IMR-90 (cell line): ENCODE data around the gene MRPL21. TPM values are rescaled to one million over a fixed set of nuclear protein-coding genes. Genes with fewer than 3 reads are reported as not detected.

Experiments
- ATAC-seq: fragments of 200-7000 bp; cut with Tn5 transposase; 2 replicates; pipeline ENCODE4 v1.9.1; 2020; ENCODE audit warnings: low read depth, mild to moderate bottlenecking, moderate library complexity
- BruUV-seq: library from RNA; stranded (reverse); fragments of 400-500 nt; replicated peaks from 2 replicates; lab custom pipeline; 2021; lab: Mats Ljungman, UMichigan
- CTCF ChIA-PET: fragments of 300-600 bp; formaldehyde crosslinking; extraction: SDS; loops from one replicate; lab custom pipeline; 2021; ENCODE audit warnings: antibody characterized with exemption; lab: Yijun Ruan, JAX
- POLR2A ChIA-PET: fragments of 300-600 bp; sonication (Branson Sonifier 250); formaldehyde crosslinking; loops from one replicate; lab custom pipeline; 2022; ENCODE audit warnings: antibody characterized with exemption; ENCODE audit not compliant: unreplicated experiment; lab: Charles Lee
- DNase-seq: peaks from one replicate; pipeline ENCODE4 v3.0.0; 2013
- H2AFZ ChIP-seq: replicated peaks from 2 replicates; pipeline ENCODE3; 2013; ENCODE audit warnings: low read length, mild to moderate bottlenecking; ENCODE audit not compliant: poor library complexity
- H2AK5ac ChIP-seq: 2 replicates; pipeline ENCODE4 v1.6.1; 2013; ENCODE audit warnings: low read depth, low read length, inconsistent platforms
- H2AK9ac ChIP-seq: replicated peaks from 2 replicates; pipeline ENCODE3; 2013; ENCODE audit warnings: mild to moderate bottlenecking, low read depth, low read length, moderate library complexity; ENCODE audit not compliant: poor library complexity
- H2BK120ac ChIP-seq: 2 replicates; pipeline ENCODE4 v1.6.1; 2013; ENCODE audit warnings: low read depth, low read length, inconsistent platforms
- H2BK15ac ChIP-seq: 3 replicates; pipeline ENCODE4 v1.6.1; 2013; ENCODE audit warnings: low read depth, low read length, inconsistent platforms
- H2BK20ac ChIP-seq: 2 replicates; pipeline ENCODE4 v1.6.1; 2013; ENCODE audit warnings: low read depth, mild to moderate bottlenecking, inconsistent platforms, low read length, moderate library complexity
- H2BK5ac ChIP-seq: 2 replicates; pipeline ENCODE4 v1.6.1; 2013; ENCODE audit warnings: mild to moderate bottlenecking, low read depth, low read length, inconsistent platforms; ENCODE audit not compliant: poor library complexity, severe bottlenecking
- H3K14ac ChIP-seq: replicated peaks from 2 replicates; pipeline ENCODE4 v1.6.1; 2013; ENCODE audit warnings: low read depth, low read length, inconsistent platforms
- H3K18ac ChIP-seq: 2 replicates; pipeline ENCODE4 v1.6.1; 2013; ENCODE audit warnings: low read depth, low read length, control low read depth
- H3K23ac ChIP-seq: 2 replicates; pipeline ENCODE4 v1.6.1; 2013; ENCODE audit warnings: low read depth, low read length, inconsistent platforms
- H3K27ac ChIP-seq: 2 replicates; pipeline ENCODE4 v1.5.1; 2013; ENCODE audit warnings: mild to moderate bottlenecking, control low read depth, low read length; ENCODE audit not compliant: insufficient read depth
- H3K27me3 ChIP-seq: 2 replicates; pipeline ENCODE4 v1.6.1; 2013; ENCODE audit warnings: low read length; ENCODE audit not compliant: control insufficient read depth, insufficient read depth
- H3K36me3 ChIP-seq: 2 replicates; pipeline ENCODE4 v1.6.1; 2013; ENCODE audit warnings: low read length, mixed read lengths; ENCODE audit not compliant: control insufficient read depth, insufficient read depth
- H3K4ac ChIP-seq: 2 replicates; pipeline ENCODE4 v1.6.1; 2013; ENCODE audit warnings: low read depth, low read length, inconsistent platforms
- H3K4me1 ChIP-seq: 2 replicates; pipeline ENCODE4 v1.6.1; 2013; ENCODE audit warnings: low read length, mixed read lengths; ENCODE audit not compliant: control insufficient read depth, insufficient read depth
- H3K4me2 ChIP-seq: 2 replicates; pipeline ENCODE4 v1.6.1; 2013; ENCODE audit warnings: low read depth, mild to moderate bottlenecking, control low read depth, low read length, moderate library complexity
- H3K4me3 ChIP-seq: 2 replicates; pipeline ENCODE4 v1.5.1; 2013; ENCODE audit warnings: low read depth, mild to moderate bottlenecking, control low read depth, low read length, moderate library complexity; ENCODE audit not compliant: insufficient read depth
- H3K56ac ChIP-seq: 2 replicates; pipeline ENCODE4 v1.6.1; 2013; ENCODE audit warnings: low read length, inconsistent platforms; ENCODE audit not compliant: insufficient read depth; ENCODE audit errors: extremely low read depth
- H3K79me1 ChIP-seq, 2 experiments: 2 replicates each; pipeline ENCODE4 v1.6.1; 2013; ENCODE audit warnings: low read length in 2 of 2, inconsistent platforms in 1 of 2, low read depth in 1 of 2
- H3K9ac ChIP-seq: 2 replicates; pipeline ENCODE4 v1.6.1; 2013; ENCODE audit warnings: low read depth, low read length, control low read depth
- H3K9me1 ChIP-seq: 2 replicates; pipeline ENCODE4 v1.6.1; 2013; ENCODE audit warnings: low read length, inconsistent platforms; ENCODE audit not compliant: insufficient read depth
- H3K9me3 ChIP-seq: 2 replicates; pipeline ENCODE4 v1.6.1; 2013; ENCODE audit warnings: low read length; ENCODE audit not compliant: control insufficient read depth, insufficient read depth
- H4K20me1 ChIP-seq: 2 replicates; pipeline ENCODE4 v1.6.1; 2013; ENCODE audit warnings: low read length, inconsistent platforms; ENCODE audit not compliant: insufficient read depth
- H4K5ac ChIP-seq: 2 replicates; pipeline ENCODE4 v1.6.1; 2013; ENCODE audit warnings: mild to moderate bottlenecking, low read depth, low read length, control low read depth
- H4K8ac ChIP-seq, 2 experiments: 2 replicates each; pipeline ENCODE4 v1.6.1; 2013; ENCODE audit warnings: low read depth in 2 of 2, low read length in 2 of 2, control low read depth in 1 of 2, inconsistent platforms in 1 of 2
- H4K91ac ChIP-seq: 2 replicates; pipeline ENCODE4 v1.6.1; 2013; ENCODE audit warnings: low read depth, low read length, inconsistent platforms; ENCODE audit not compliant: insufficient read depth
- CEBPB ChIP-seq: IDR thresholded peaks from 2 replicates; pipeline ENCODE4 v1.6.1; 2012; ENCODE audit warnings: low read depth, low read length, improper control_type of control experiment
- ELK1 ChIP-seq: fragments of 150-350 bp; IDR thresholded peaks from 2 replicates; pipeline ENCODE4 v1.6.1; 2016; ENCODE audit warnings: low read depth, mild to moderate bottlenecking, low read length, moderate library complexity, borderline replicate concordance
- MAFK ChIP-seq: IDR thresholded peaks from 2 replicates; pipeline ENCODE4 v1.6.1; 2012; ENCODE audit warnings: low read depth, low read length, improper control_type of control experiment
- MAZ ChIP-seq: IDR thresholded peaks from 2 replicates; pipeline ENCODE4 v1.6.1; 2012; ENCODE audit warnings: low read depth, mild to moderate bottlenecking, low read length, improper control_type of control experiment, moderate library complexity, borderline replicate concordance
- MXI1 ChIP-seq: IDR thresholded peaks from 2 replicates; pipeline ENCODE4 v1.6.1; 2012; ENCODE audit warnings: low read depth, mild to moderate bottlenecking, low read length, moderate library complexity, borderline replicate concordance
- POLR2A ChIP-seq: IDR thresholded peaks from 2 replicates; pipeline ENCODE4 v1.6.1; 2012; ENCODE audit warnings: mild to moderate bottlenecking, low read depth, low read length
- RAD21 ChIP-seq: IDR thresholded peaks from 2 replicates; pipeline ENCODE4 v1.6.1; 2012; ENCODE audit warnings: low read length, improper control_type of control experiment
- USF2 ChIP-seq: fragments of 150-350 bp; IDR thresholded peaks from 2 replicates; pipeline ENCODE4 v1.6.1; 2017; ENCODE audit warnings: mild to moderate bottlenecking, antibody characterized with exemption, low read length, low read depth
- whole genome bisulfite sequencing, 2 experiments: methylation state at CpG; one replicate each; pipeline versions ENCODE4 v1.1.5 to v1.1.7; 2013; ENCODE audit warnings: missing lambda C conversion rate in 2 of 2; ENCODE audit not compliant: insufficient read length in 1 of 2; ENCODE audit errors: extremely low coverage in 2 of 2; 5-methylcytosine and 5-hydroxymethylcytosine counted together
- dilution Hi-C: fragments of 300-500 bp; cut with HindIII; formaldehyde crosslinking; loops from one replicate; pipeline ENCODE4 v1.14.3; 2018; ENCODE audit warnings: low sequenced_read_pairs; ENCODE audit not compliant: unreplicated experiment
- in situ Hi-C: fragments of 300-500 bp; cut with MboI; formaldehyde crosslinking; loops from 3 replicates; pipeline ENCODE4 v1.14.3; 2019; ENCODE audit warnings: low sequenced_read_pairs, inconsistent platforms, mixed read lengths
- intact Hi-C: fragments of 100-400 bp; cut with micrococcal nuclease; formaldehyde crosslinking; loops from 2 replicates; pipeline ENCODE4 v1.10.0; 2022
- polyA plus RNA-seq, 3 experiments: library from polyadenylated mRNA; depleted of rRNA; stranded (reverse); fragments of >200 nt; gene quantifications; 2 replicates each; pipeline ENCODE4 v1.2.3, GENCODE V29; 2012; ENCODE audit warnings: low replicate concordance in 1 of 3
- total RNA-seq: library from RNA; depleted of rRNA; stranded (reverse); fragments of >200 nt; gene quantifications from 2 replicates; pipeline ENCODE4 v1.2.3, GENCODE V29; 2012
- TF ChIP-seq, protein P1 (sequence below): conservative IDR thresholded peaks from 2 replicates; pipeline ENCODE4 v1.5.1; 2012; ENCODE audit warnings: mild to moderate bottlenecking, low read depth, low read length, improper control_type of control experiment

The MRPL21 gene
- total and polyA plus RNA-seq, 2 of the 4 experiments (the other 2 are of a cell fraction): 19.2 to 26.3 TPM

DNA sequence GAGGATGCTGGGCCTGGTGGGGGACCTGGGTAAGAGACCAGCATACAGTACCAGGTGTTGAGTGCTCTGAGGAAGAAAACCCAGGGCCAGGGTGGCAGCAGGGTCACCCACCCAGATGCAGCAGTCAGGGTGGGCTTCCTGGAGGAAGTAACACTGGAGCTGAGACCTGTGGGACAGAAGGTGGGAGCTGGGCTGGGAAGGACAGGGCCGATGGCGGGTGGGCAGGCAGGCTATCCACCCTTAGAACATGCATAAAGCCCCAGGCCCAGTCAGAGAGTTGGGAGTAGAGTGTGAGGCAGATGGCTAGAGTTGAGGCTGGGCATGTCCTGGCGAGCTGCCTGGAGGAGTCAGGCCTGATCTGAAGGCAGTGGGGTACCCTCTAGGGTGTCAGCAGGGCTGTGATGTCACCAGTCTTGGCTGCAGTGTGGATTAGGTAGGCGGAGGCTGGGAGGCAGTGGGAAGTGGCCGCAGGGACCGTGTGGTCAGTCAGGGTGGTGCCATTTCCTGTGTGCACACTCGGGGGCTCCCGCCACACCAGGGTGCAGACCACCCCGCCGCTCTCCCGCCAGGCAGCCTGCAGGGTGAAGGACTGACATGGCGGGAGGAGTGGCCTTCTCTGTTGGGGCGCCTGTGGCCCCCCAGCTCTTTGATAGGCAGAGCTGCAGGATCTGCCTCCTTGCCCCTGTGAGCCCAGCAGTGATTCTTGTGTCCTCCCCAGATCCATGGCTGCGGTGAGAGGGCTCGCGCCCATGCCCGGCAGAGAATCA is 35.4 kb upstream of the MRPL21 start:
- no peak overlapping the region for H3K9ac ChIP-seq
- H2BK20ac ChIP-seq: no peak overlapping the region
- H4K5ac ChIP-seq: no peak overlapping the region
- CTCF ChIA-PET: no interaction called here
- H3K27ac ChIP-seq: no peak overlapping the region
- dilution Hi-C loops (no loop called here), intact Hi-C loops (no loop called here), in situ Hi-C loops (loop anchor here (25.0 kb wide), 1 partner anchor 723 kb away; no protein-coding TSS in a partner anchor)
- no peak overlapping the region for H3K23ac ChIP-seq
- 0 out of 2 replicates have a peak, but pooled peaks cover 4% of the 10 kb centered on the region for H3K9me1 ChIP-seq
- no peak overlapping the region for H3K18ac ChIP-seq
- no peaks in the 10 kb centered on the region for H3K27me3 ChIP-seq
- no peaks in the 10 kb centered on the region for H3K79me1 ChIP-seq
- H3K4ac ChIP-seq: no peak overlapping the region
- ATAC-seq: no peak
- H2BK120ac ChIP-seq: no peak overlapping the region
- TF ChIP-seq USF2 (no peak), MXI1 (no peak), ELK1 (no peak), MAFK (no peak), CEBPB (no peak), RAD21 (no peak), MAZ (no peak), POLR2A (no peak)
- TF ChIP-seq, protein P1, sequence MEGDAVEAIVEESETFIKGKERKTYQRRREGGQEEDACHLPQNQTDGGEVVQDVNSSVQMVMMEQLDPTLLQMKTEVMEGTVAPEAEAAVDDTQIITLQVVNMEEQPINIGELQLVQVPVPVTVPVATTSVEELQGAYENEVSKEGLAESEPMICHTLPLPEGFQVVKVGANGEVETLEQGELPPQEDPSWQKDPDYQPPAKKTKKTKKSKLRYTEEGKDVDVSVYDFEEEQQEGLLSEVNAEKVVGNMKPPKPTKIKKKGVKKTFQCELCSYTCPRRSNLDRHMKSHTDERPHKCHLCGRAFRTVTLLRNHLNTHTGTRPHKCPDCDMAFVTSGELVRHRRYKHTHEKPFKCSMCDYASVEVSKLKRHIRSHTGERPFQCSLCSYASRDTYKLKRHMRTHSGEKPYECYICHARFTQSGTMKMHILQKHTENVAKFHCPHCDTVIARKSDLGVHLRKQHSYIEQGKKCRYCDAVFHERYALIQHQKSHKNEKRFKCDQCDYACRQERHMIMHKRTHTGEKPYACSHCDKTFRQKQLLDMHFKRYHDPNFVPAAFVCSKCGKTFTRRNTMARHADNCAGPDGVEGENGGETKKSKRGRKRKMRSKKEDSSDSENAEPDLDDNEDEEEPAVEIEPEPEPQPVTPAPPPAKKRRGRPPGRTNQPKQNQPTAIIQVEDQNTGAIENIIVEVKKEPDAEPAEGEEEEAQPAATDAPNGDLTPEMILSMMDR: no peak
- peaks cover 58% of the 10 kb centered on the region for H3K36me3 ChIP-seq
- H3K4me3 ChIP-seq: no peak overlapping the region
- H4K91ac ChIP-seq: no peak overlapping the region
- H3K4me1 ChIP-seq: peaks cover 8% of the 10 kb centered on the region; the same call in 1 of the 2 replicates
- no peaks in the 10 kb centered on the region for H3K9me3 ChIP-seq
- no peak for DNase-seq
- no peaks in the 10 kb centered on the region for H4K20me1 ChIP-seq
- POLR2A ChIA-PET: no interaction called here
- H3K14ac ChIP-seq: no peak overlapping the region
- no peak overlapping the region for H2BK5ac ChIP-seq
- H2AK5ac ChIP-seq: no peak overlapping the region
- H3K56ac ChIP-seq: no peak overlapping the region
- 93% methylated on average over 13 of the region's 17 CpGs; no CpG with 5 or more reads in 1 of the 2 experiments for WGBS, 2 experiments
- H2AK9ac ChIP-seq: peak overlapping the region; percentile 37
- no TSS peak for BruUV-seq
- no peak overlapping the region for H4K8ac ChIP-seq
- no peak overlapping the region for H2BK15ac ChIP-seq
- H3K4me2 ChIP-seq: no peak overlapping the region
- H2AFZ ChIP-seq: no peak overlapping the region
